HAP-1 (cell line): ENCODE data around the gene F12.
A peak's percentile ranks its signal among the peaks of the same experiment; 100 is the strongest.

Source experiments
- DNase-seq, 2 experiments: peaks; one replicate each; pipeline ENCODE4 v3.0.0-alpha.2; 2016 to 2020; ENCODE audit warnings: low spot score in 2 of 2
- H3K27me3 ChIP-seq: fragments of 250-450 bp; sonication (Bioruptor Pico); 2 replicates; pipeline ENCODE4 v1.5.1; 2020; ENCODE audit warnings: low read depth, mild to moderate bottlenecking, moderate library complexity
- H3K36me3 ChIP-seq: fragments of 250-450 bp; sonication (Bioruptor Pico); replicated peaks from 2 replicates; pipeline ENCODE4 v1.5.1; 2020; ENCODE audit warnings: mild to moderate bottlenecking
- H3K4me1 ChIP-seq: fragments of 250-450 bp; sonication (Bioruptor Pico); 2 replicates; pipeline ENCODE4 v1.5.1; 2020; ENCODE audit warnings: mild to moderate bottlenecking
- H3K4me3 ChIP-seq: fragments of 250-450 bp; sonication (Bioruptor Pico); 2 replicates; pipeline ENCODE4 v1.5.1; 2020; ENCODE audit warnings: mild to moderate bottlenecking, moderate library complexity
- H3K9me3 ChIP-seq: fragments of 250-450 bp; sonication (Bioruptor Pico); 2 replicates; pipeline ENCODE4 v1.5.1; 2020; ENCODE audit warnings: mild to moderate bottlenecking, moderate library complexity
- in situ Hi-C: fragments of 300-500 bp; cut with MboI; formaldehyde crosslinking; loops from 3 replicates; pipeline ENCODE4 v1.14.3; 2020; ENCODE audit warnings: low sequenced_read_pairs, inconsistent platforms, mixed read lengths

F12 gene

DNA sequence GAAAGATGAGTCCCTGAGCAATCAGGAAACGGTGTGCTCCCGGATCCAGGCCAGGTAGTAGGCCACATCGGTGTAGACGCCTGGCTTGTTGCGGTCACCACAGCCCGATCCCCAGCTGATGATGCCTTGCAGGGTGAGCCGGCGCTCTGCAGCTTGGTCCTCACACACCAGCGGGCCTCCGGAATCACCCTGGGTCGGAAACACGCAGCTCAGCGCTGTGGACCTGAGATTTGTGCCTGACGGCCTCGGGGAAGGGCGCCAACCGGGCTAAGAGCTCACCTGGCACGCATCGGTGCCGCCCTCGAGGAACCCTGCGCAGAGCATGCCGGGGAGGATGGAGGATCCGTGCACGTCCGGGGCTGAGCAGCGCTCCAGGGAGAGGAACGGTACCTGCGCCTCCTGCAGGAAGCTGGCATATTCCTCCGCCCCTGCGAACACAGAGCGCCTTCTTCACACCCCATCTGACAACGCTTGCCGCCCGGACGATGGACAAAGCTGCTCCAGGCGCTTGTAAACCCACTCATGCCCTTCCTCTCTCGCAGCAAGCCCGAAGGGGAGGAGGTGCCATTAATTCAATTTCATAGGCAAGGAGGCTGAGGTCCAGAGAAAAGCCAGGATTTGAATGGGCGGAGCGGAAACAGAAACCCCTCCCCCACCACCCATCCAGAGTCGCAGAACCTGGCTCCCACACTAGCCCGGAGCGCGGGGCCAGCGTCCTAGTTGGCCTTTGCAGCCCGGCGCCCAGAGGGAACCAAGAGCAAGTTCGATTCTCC, 6.9 kb downstream of the F12 start:
- in situ Hi-C loops = no loop called here
- Histone ChIP-seq H3K36me3 (no peaks in the 10 kb centered on the region), H3K4me1 (peaks cover 10% of the 10 kb centered on the region), H3K27me3 (no peaks in the 10 kb centered on the region), H3K4me3 (peak overlapping the region; percentile 53; the same call in 1 of the 2 replicates), H3K9me3 (no peaks in the 10 kb centered on the region)
- no peak for DNase-seq

DNA sequence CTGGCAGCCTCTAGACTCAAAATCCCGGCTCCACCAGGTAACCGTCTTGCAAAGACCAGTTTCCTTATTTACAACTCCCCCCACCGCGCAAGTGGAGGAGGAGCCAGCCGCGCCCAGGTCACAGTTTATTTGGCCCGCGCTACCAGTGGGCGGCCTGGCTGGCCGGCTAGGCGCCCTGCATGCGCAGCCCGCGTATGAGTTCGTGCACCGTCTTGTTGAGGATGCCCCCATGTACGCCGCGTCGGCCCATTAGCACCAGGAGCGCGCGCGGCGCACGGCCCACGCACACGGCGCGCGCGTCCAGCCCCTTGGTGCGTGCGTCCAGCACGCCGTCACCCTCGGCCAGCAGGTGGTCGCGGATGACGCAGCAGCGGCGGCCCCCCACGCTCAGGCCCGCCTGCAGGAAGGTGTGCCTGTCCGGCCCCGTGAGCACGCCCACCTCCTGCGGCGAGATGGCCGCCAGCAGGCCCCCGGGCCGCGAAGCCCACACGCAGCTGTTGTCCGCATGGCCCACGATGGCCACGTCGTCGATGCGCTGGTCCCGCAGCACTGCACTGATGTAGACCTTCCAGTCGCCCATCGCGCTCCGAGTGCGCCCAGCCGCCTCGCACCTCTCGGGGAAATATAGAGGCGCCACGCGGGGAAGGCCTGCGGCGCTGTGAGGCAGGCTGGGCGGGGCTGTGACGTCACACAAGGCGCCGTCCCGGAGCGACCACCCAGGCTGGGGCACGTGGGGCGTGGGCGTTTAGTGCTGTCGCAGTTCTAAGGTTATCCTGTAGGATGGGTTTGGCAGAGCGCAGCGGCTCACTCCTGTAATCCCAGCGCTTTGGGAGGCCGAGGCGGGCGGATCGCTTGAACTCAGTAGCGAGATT, 9.1 kb downstream of the F12 start, which contains the start of gene PFN3:
TSS of gene PFN3 (minus strand) at position 665 of the 872 bp plus-strand sequence. CDS start at position 580, 85 bp downstream.
- no peaks in the 10 kb centered on the region for H3K36me3 ChIP-seq
- no peaks in the 10 kb centered on the region for H3K9me3 ChIP-seq
- in situ Hi-C loops = no loop called here
- no peak for DNase-seq
- H3K4me3 ChIP-seq = no peak within 1 kb of the TSS
- H3K4me1 ChIP-seq = peaks cover 10% of the 10 kb centered on the region
- H3K27me3 ChIP-seq = no peaks in the 10 kb centered on the region

- no peaks in the 10 kb centered on the region for H3K4me1 ChIP-seq
- no peaks in the 10 kb centered on the region for H3K36me3 ChIP-seq
- no peaks in the 10 kb centered on the region for H3K27me3 ChIP-seq
- H3K4me3 ChIP-seq = no peak overlapping the region
- no peaks in the 10 kb centered on the region for H3K9me3 ChIP-seq
- DNase-seq = no peak
- in situ Hi-C loops = no loop called here
Measured at GRCh38 chr5:177397875-177398390, 11.4 kb downstream of the F12 start.

- Histone ChIP-seq H3K36me3 (no peaks in the 10 kb centered on the region), H3K4me3 (no peak overlapping the region), H3K4me1 (no peaks in the 10 kb centered on the region), H3K27me3 (no peaks in the 10 kb centered on the region), H3K9me3 (no peaks in the 10 kb centered on the region)
- DNase-seq = no peak
- in situ Hi-C loops = no loop called here
Measured at GRCh38 chr5:177396807-177397206, 12.6 kb downstream of the F12 start.

- no peaks in the 10 kb centered on the region for H3K27me3 ChIP-seq
- no peak for DNase-seq
- in situ Hi-C loops = no loop called here
- no peaks in the 10 kb centered on the region for H3K4me1 ChIP-seq
- H3K36me3 ChIP-seq = no peaks in the 10 kb centered on the region
- H3K4me3 ChIP-seq = no peak overlapping the region
- no peaks in the 10 kb centered on the region for H3K9me3 ChIP-seq
Measured at GRCh38 chr5:177396078-177396477, 13.3 kb downstream of the F12 start.

DNA sequence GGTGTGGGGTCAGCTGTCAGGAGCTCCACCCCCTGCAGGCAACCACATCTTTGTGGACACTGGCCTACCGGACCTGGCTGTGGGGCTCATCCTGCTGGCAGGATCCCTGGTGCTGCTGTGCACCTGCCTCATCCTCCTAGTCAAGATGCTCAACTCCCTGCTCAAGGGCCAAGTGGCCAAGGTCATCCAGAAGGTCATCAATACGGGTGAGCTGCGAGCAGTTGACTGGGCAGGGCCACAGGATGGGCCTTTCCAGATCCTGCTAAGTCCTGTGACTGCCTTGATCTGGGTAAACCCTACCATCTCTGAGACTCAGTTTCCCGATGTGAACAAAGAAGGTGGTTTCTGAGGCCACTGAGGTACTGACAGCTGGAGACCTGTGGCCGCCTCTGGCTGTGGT, 15.4 kb downstream of the F12 start:
- no peaks in the 10 kb centered on the region for H3K36me3 ChIP-seq
- H3K27me3 ChIP-seq = no peaks in the 10 kb centered on the region
- no peaks in the 10 kb centered on the region for H3K4me1 ChIP-seq
- in situ Hi-C loops = loop anchor here (5.0 kb wide), 1 partner anchor 53 kb away; the partner anchor contains the start of gene PRR7
- H3K9me3 ChIP-seq = no peaks in the 10 kb centered on the region
- no peak overlapping the region for H3K4me3 ChIP-seq
- no peak for DNase-seq

- H3K27me3 ChIP-seq = no peaks in the 10 kb centered on the region
- DNase-seq = no peak
- H3K9me3 ChIP-seq = no peaks in the 10 kb centered on the region
- in situ Hi-C loops = loop anchor here (5.0 kb wide), 1 partner anchor 54 kb away; the partner anchor contains the start of gene PRR7
- H3K36me3 ChIP-seq = no peaks in the 10 kb centered on the region
- H3K4me1 ChIP-seq = no peaks in the 10 kb centered on the region
- no peak overlapping the region for H3K4me3 ChIP-seq
Measured at GRCh38 chr5:177393206-177393765, 16.1 kb downstream of the F12 start.

- in situ Hi-C loops = loop anchor here (5.0 kb wide), 1 partner anchor 55 kb away; the partner anchor contains the start of gene PRR7
- H3K9me3 ChIP-seq = no peaks in the 10 kb centered on the region
- no peaks in the 10 kb centered on the region for H3K27me3 ChIP-seq
- no peak for DNase-seq
- H3K4me1 ChIP-seq = no peaks in the 10 kb centered on the region
- no peak overlapping the region for H3K4me3 ChIP-seq
- no peaks in the 10 kb centered on the region for H3K36me3 ChIP-seq
Measured at GRCh38 chr5:177392765-177393164, 16.6 kb downstream of the F12 start.

GRCh38 chr5:177390363-177391300, 18.7 kb downstream of the F12 start:
- H3K4me3 ChIP-seq = no peak overlapping the region
- H3K36me3 ChIP-seq = no peaks in the 10 kb centered on the region
- H3K27me3 ChIP-seq = peaks cover under 1% of the 10 kb centered on the region; the same call in 1 of the 2 replicates
- peak; percentile 80 to 93 for DNase-seq
- no peaks in the 10 kb centered on the region for H3K9me3 ChIP-seq
- no peaks in the 10 kb centered on the region for H3K4me1 ChIP-seq
- in situ Hi-C loops = loop anchor here (5.0 kb wide), 1 partner anchor 57 kb away; the partner anchor contains the start of gene PRR7

DNA sequence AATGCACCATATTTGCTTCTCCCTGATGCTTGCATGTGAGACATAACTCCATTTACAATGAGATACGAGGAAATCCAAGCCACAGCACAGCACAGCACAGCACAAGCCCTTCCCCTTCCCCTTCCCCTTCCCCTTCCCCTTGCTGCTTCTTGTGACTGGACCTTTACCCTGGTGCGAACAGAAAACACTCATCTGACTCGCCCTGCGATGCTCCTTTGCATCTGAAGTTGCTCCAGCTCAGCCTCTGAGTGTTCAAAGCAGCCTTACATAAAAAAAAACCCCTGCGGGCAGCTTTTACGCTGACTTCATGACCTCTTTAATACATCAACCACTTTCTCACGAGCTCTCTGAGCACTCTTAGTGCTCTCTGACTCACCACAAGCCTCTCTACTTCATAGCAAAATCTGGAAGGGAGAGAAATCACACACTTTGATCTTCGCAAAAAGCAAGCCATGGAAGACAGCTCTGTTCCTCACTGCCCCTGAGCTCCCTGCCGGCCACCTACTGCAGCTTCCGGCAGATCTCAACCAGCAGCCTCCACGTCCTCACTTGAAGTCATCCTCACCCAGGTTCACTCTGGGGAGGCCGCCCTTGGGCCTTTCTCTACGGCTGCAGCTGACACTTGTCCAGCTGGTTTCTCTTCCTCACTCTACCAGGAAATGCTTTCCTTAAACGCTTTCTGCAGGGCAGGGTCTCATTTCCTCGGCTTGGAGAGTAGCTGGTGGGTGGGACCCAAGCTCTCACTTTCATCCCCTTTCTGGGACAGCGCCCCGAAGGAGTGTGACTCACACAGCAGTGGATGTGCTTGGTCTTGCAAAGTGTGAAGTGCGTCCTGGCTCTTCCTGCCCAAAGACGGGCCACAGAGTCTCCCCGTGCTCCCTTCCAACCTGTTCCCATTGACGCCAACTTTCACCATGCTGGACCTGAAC, 19.9 kb downstream of the F12 start:
- Histone ChIP-seq H3K4me3 (no peak overlapping the region), H3K36me3 (no peaks in the 10 kb centered on the region), H3K27me3 (peaks cover 8% of the 10 kb centered on the region; the same call in 1 of the 2 replicates), H3K9me3 (no peaks in the 10 kb centered on the region), H3K4me1 (no peaks in the 10 kb centered on the region)
- DNase-seq = no peak
- in situ Hi-C loops = loop anchor here (5.0 kb wide), 1 partner anchor 58 kb away; the partner anchor contains the start of gene PRR7

GRCh38 chr5:177388521-177389052, 20.8 kb downstream of the F12 start:
- H3K36me3 ChIP-seq = no peaks in the 10 kb centered on the region
- DNase-seq = no peak
- no peaks in the 10 kb centered on the region for H3K4me1 ChIP-seq
- H3K9me3 ChIP-seq = no peaks in the 10 kb centered on the region
- peaks cover 8% of the 10 kb centered on the region; the same call in 1 of the 2 replicates for H3K27me3 ChIP-seq
- no peak overlapping the region for H3K4me3 ChIP-seq
- in situ Hi-C loops = no loop called here
